Neural cell (in vitro differentiated cells): Measurements from ENCODE around the gene ZNF430. TPM values are rescaled to one million over a fixed set of nuclear protein-coding genes. Genes with fewer than 3 reads are reported as not detected.

Experiments used
- H2AFZ ChIP-seq: fragments of 200-600, 300-800 bp; sonication (generic), shearing (Covaris generic); 2 replicates; pipeline ENCODE4 v1.6.0; 2014; ENCODE audit warnings: low read depth, mild to moderate bottlenecking, antibody characterized with exemption, low read length, moderate library complexity
- H3F3A ChIP-seq: fragments of 200-600 bp; shearing (Covaris generic); 2 replicates; pipeline ENCODE4 v1.6.1; 2016; ENCODE audit warnings: mild to moderate bottlenecking, moderate library complexity, mixed read lengths, antibody characterized with exemption, low read length; ENCODE audit not compliant: insufficient read depth, poor library complexity, severe bottlenecking
- H3K27ac ChIP-seq: fragments of 200-600, 300-800 bp; sonication (generic), shearing (Covaris generic); 2 replicates; pipeline ENCODE4 v1.5.1; 2014; ENCODE audit warnings: mild to moderate bottlenecking, low read length, moderate library complexity
- H3K27me3 ChIP-seq: fragments of 300-800, 200-600 bp; sonication (generic), shearing (Covaris generic); 2 replicates; pipeline ENCODE4 v1.6.0; 2014; ENCODE audit warnings: mild to moderate bottlenecking, low read depth, low read length, moderate library complexity; ENCODE audit not compliant: insufficient read depth
- H3K36me3 ChIP-seq: fragments of 300-800, 200-600 bp; sonication (generic), shearing (Covaris generic); 2 replicates; pipeline ENCODE4 v1.5.1; 2014; ENCODE audit warnings: mild to moderate bottlenecking, antibody characterized with exemption, low read length, moderate library complexity; ENCODE audit not compliant: insufficient read depth
- H3K4me2 ChIP-seq: fragments of 300-800, 200-600 bp; sonication (generic), shearing (Covaris generic); 2 replicates; pipeline ENCODE4 v1.6.0; 2014; ENCODE audit warnings: mild to moderate bottlenecking, low read length
- H3K4me3 ChIP-seq: fragments of 300-800, 200-600 bp; sonication (generic), shearing (Covaris generic); 2 replicates; pipeline ENCODE4 v1.5.1; 2014; ENCODE audit warnings: mild to moderate bottlenecking, low read length, moderate library complexity
- H3K79me2 ChIP-seq: fragments of 200-600 bp; shearing (Covaris generic); replicated peaks from 2 replicates; pipeline ENCODE4 v1.6.0; 2014; ENCODE audit warnings: mild to moderate bottlenecking, low read length, moderate library complexity; ENCODE audit not compliant: insufficient read depth
- H3K9ac ChIP-seq: fragments of 300-800, 200-600 bp; sonication (generic), shearing (Covaris generic); 2 replicates; pipeline ENCODE4 v1.6.1; 2016; ENCODE audit warnings: mild to moderate bottlenecking, low read length, mixed read lengths
- H3K9me2 ChIP-seq: fragments of 200-600 bp; shearing (Covaris generic); 2 replicates; pipeline ENCODE4 v1.6.1; 2016; ENCODE audit warnings: mild to moderate bottlenecking, low read length, mixed read lengths; ENCODE audit not compliant: insufficient read depth
- H3K9me3 ChIP-seq: fragments of 200-600, 300-800 bp; sonication (generic), shearing (Covaris generic); 2 replicates; pipeline ENCODE4 v1.6.1; 2016; ENCODE audit warnings: mild to moderate bottlenecking, mixed run types, low read length, moderate library complexity, mixed read lengths
- H4K20me1 ChIP-seq: fragments of 200-600 bp; shearing (Covaris generic); 2 replicates; pipeline ENCODE4 v1.6.1; 2016; ENCODE audit warnings: mild to moderate bottlenecking, mixed run types; ENCODE audit not compliant: insufficient read depth
- CTCF ChIP-seq: fragments of 450-650 bp; IDR thresholded peaks from 2 replicates; pipeline ENCODE4 v1.5.1; 2014; ENCODE audit warnings: antibody characterized with exemption, mild to moderate bottlenecking, moderate library complexity; ENCODE audit not compliant: poor library complexity, severe bottlenecking
- EP300 ChIP-seq: fragments of 450-650 bp; conservative IDR thresholded peaks from 2 replicates; pipeline ENCODE4 v1.6.1; 2014; ENCODE audit warnings: antibody characterized with exemption, mild to moderate bottlenecking, moderate library complexity; ENCODE audit not compliant: poor library complexity, severe bottlenecking
- EZH2 ChIP-seq: fragments of 200-600, 300-800 bp; shearing (Covaris generic), sonication (generic); IDR thresholded peaks from 2 replicates; pipeline ENCODE4 v1.6.1; 2014; ENCODE audit warnings: antibody characterized with exemption, low read length, borderline replicate concordance, mild to moderate bottlenecking; ENCODE audit not compliant: insufficient read depth, poor library complexity, severe bottlenecking
- MXI1 ChIP-seq: fragments of 450-650 bp; conservative IDR thresholded peaks from 2 replicates; pipeline ENCODE4 v1.6.1; 2014; ENCODE audit warnings: antibody characterized with exemption, mild to moderate bottlenecking; ENCODE audit not compliant: poor library complexity, severe bottlenecking
- POLR2AphosphoS5 ChIP-seq: IDR thresholded peaks from 2 replicates; pipeline ENCODE4 v1.6.1; 2012
- RAD21 ChIP-seq: fragments of 450-650 bp; conservative IDR thresholded peaks from 2 replicates; pipeline ENCODE4 v1.6.1; 2014; ENCODE audit warnings: antibody characterized with exemption, mild to moderate bottlenecking, moderate library complexity
- REST ChIP-seq: IDR thresholded peaks from 2 replicates; pipeline ENCODE4 v1.6.1; 2012; ENCODE audit warnings: borderline replicate concordance
- SMC3 ChIP-seq: fragments of 450-650 bp; conservative IDR thresholded peaks from 2 replicates; pipeline ENCODE4 v1.6.1; 2014; ENCODE audit warnings: antibody characterized with exemption, mild to moderate bottlenecking, moderate library complexity; ENCODE audit not compliant: poor library complexity
- TAF1 ChIP-seq: IDR thresholded peaks from 2 replicates; pipeline ENCODE4 v1.6.1; 2012; ENCODE audit warnings: low read depth
- polyA plus RNA-seq: library from polyadenylated mRNA; depleted of rRNA; stranded (reverse); fragments of >200 nt; gene quantifications from 2 replicates; pipeline ENCODE4 v1.2.3, GENCODE V29; 2014

ZNF430 gene
- polyA plus RNA-seq, 1 donor from 2014 or later = 13.7 TPM

- peak within 1 kb of the TSS; percentile 82 for H3K4me3 ChIP-seq
- peaks cover 40% of the 10 kb centered on the region for H3K79me2 ChIP-seq
- no peaks in the 10 kb centered on the region for H3F3A ChIP-seq
- H4K20me1 ChIP-seq = no peaks in the 10 kb centered on the region
- TF ChIP-seq SMC3 (peak; percentile 5), CTCF (no peak), MXI1 (peak; percentile 94), POLR2AphosphoS5 (peak; percentile 97), EZH2 (no peak), RAD21 (peak; percentile 49), REST (peak; percentile 85), EP300 (peak; percentile 82), TAF1 (peak; percentile 79)
- H3K4me2 ChIP-seq = peak within 1 kb of the TSS; percentile 69
- H3K9me2 ChIP-seq = no peaks in the 10 kb centered on the region
- no peaks in the 10 kb centered on the region for H3K27me3 ChIP-seq
- peak within 1 kb of the TSS; percentile 95 for H3K27ac ChIP-seq
- peaks cover 4% of the 10 kb centered on the region for H3K36me3 ChIP-seq
- no peaks in the 10 kb centered on the region for H3K9me3 ChIP-seq
- peak within 1 kb of the TSS; percentile 68 for H2AFZ ChIP-seq
- H3K9ac ChIP-seq = peak within 1 kb of the TSS; percentile 91
Observed at GRCh38 chr19:21082011-21082975, 61.8 kb downstream of the ZNF430 start, which contains the start of gene ZNF714. Gene ZNF714 (plus strand): TSS chr19:21082203. CDS start chr19:21098269, 16,066 bp downstream.

DNA sequence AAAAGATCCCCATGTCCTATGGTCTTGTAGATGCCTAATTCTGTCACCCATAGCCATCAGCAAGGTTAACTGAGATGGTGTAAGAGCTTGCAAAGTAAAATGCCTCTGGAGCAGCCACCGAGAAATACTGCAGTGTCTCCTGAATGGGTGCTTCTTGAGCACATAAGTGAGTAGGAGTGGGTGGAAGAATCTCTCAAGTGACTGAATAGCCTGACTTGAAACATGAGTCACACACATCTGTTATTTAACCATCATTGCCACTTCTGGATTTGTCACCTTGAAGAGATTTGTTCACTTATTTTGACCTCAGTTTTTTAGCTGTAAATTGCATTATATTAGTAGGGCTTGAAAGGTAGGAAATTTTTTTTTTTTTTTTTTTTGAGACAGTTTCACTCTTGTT lies 63.9 kb downstream of the ZNF430 start:
- Histone ChIP-seq H3K36me3 (peaks cover 8% of the 10 kb centered on the region), H3K4me3 (no peak overlapping the region), H3K79me2 (peaks cover 40% of the 10 kb centered on the region), H2AFZ (no peak overlapping the region), H3K9me2 (no peaks in the 10 kb centered on the region), H3F3A (no peaks in the 10 kb centered on the region), H3K4me2 (no peak overlapping the region), H4K20me1 (no peaks in the 10 kb centered on the region), H3K9ac (no peak overlapping the region), H3K27me3 (no peaks in the 10 kb centered on the region), H3K9me3 (no peaks in the 10 kb centered on the region), H3K27ac (no peak overlapping the region)
- TF ChIP-seq EP300 = no peak
- TF ChIP-seq TAF1 = no peak
- no peak for TF ChIP-seq POLR2AphosphoS5
- TF ChIP-seq SMC3 = no peak
